HG02938 (cell line): ENCODE measurements around the gene GABBR2.

ENCODE experiments used
- ATAC-seq: cut with Tn5 transposase; IDR thresholded peaks from one replicate; pipeline ENCODE4 v1.9.1; 2021; ENCODE audit warnings: mild to moderate bottlenecking, moderate library complexity; ENCODE audit not compliant: unreplicated experiment

GABBR2 gene

GRCh38 chr9:98331536-98332259 is 377.0 kb downstream of the GABBR2 start:
- no peak for ATAC-seq

GRCh38 chr9:98330831-98331230 is 377.9 kb downstream of the GABBR2 start:
- no peak for ATAC-seq

- no peak for ATAC-seq
These were observed 378.8 kb downstream of the GABBR2 start for GRCh38 chr9:98329904-98330303.

- no peak for ATAC-seq
These were observed 379.5 kb downstream of the GABBR2 start for GRCh38 chr9:98329281-98329680.

GRCh38 chr9:98328770-98329169 is 380.0 kb downstream of the GABBR2 start:
- no peak for ATAC-seq

GRCh38 chr9:98328141-98328540 is 380.6 kb downstream of the GABBR2 start:
- ATAC-seq: no peak

GRCh38 chr9:98327249-98327561 is 381.5 kb downstream of the GABBR2 start:
- no peak for ATAC-seq

GRCh38 chr9:98326459-98327248 is 382.1 kb downstream of the GABBR2 start:
- no peak for ATAC-seq

GRCh38 chr9:98324801-98325200 is 383.9 kb downstream of the GABBR2 start:
- no peak for ATAC-seq

- ATAC-seq: no peak
These were observed 385.0 kb downstream of the GABBR2 start for GRCh38 chr9:98323831-98324135.

- ATAC-seq: no peak
These were observed 385.5 kb downstream of the GABBR2 start for GRCh38 chr9:98323051-98323830.

- no peak for ATAC-seq
These were observed 387.5 kb downstream of the GABBR2 start for GRCh38 chr9:98321269-98321668.

GRCh38 chr9:98318834-98319478 is 389.8 kb downstream of the GABBR2 start:
- ATAC-seq: no peak

- ATAC-seq: no peak
These were observed 390.5 kb downstream of the GABBR2 start for GRCh38 chr9:98318041-98318790.

- no peak for ATAC-seq
These were observed 391.4 kb downstream of the GABBR2 start for GRCh38 chr9:98317134-98317857.

- ATAC-seq: no peak
These were observed 392.1 kb downstream of the GABBR2 start for GRCh38 chr9:98316445-98317133.

GRCh38 chr9:98315551-98316060 is 393.1 kb downstream of the GABBR2 start:
- ATAC-seq: peak; percentile 57

- ATAC-seq: no peak
These were observed 393.7 kb downstream of the GABBR2 start for GRCh38 chr9:98315067-98315453.

- ATAC-seq: no peak
These were observed 394.2 kb downstream of the GABBR2 start for GRCh38 chr9:98314381-98315066.
